Measurements from ENCODE around the gene ASIC1. TPM values are rescaled to one million over a fixed set of nuclear protein-coding genes. Genes with fewer than 3 reads are reported as not detected.
A peak's percentile ranks its signal among the peaks of the same experiment; 100 is the strongest.

ASIC1 gene
- total and polyA plus RNA-seq, 2 donors = 1.3 to 3.6 TPM

DNA sequence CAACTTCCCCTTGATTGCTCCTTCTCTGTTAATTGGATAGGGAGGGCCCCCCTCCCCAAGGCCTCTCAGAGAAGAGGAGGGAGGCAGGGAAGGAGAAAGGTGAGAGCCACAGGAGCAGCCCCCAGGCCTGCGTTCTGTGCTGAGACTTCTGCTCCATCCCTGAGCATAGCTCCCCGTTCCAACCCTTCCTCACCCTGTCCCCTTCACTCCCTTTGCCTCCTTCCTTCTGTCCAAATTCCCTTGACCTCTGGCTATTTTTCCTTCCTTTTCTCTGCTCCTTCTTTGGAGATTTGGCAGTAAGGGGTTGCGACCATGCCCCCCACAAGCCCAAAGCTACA is 788 bp upstream of the ASIC1 start:
- H3K4me3 ChIP-seq (ENCODE audit: low read length in 2 of 2) = peak overlapping the region in 1 of 2 donors; percentile 36
- H3K9me3 ChIP-seq (ENCODE audit: control insufficient read depth in 2 of 2, insufficient read depth in 1 of 2, low read length in 1 of 2) = peaks cover 0 to 6% of the 10 kb centered on the region in 2 donors
- 29% methylated on average over 3 of the region's 3 CpGs for WGBS
- H3K27me3 ChIP-seq (ENCODE audit: control insufficient read depth in 2 of 2, insufficient read depth in 1 of 2, low read length in 1 of 2) = peaks cover 15 to 65% of the 10 kb centered on the region in 2 donors
- DNase-seq (ENCODE audit: low read depth in 6 of 9, low spot score in 9 of 9) = no peak
- no peaks in the 10 kb centered on the region for H3K36me3 ChIP-seq (ENCODE audit: control insufficient read depth in 2 of 2, insufficient read depth in 2 of 2, low read length in 1 of 2)
- no peak overlapping the region for H3K27ac ChIP-seq (ENCODE audit: low read depth in 1 of 2, low read length in 1 of 2)
- H3K4me1 ChIP-seq (ENCODE audit: control insufficient read depth in 2 of 2, insufficient read depth in 2 of 2, low read length in 2 of 2) = peaks cover 24 to 56% of the 10 kb centered on the region in 2 donors

DNA sequence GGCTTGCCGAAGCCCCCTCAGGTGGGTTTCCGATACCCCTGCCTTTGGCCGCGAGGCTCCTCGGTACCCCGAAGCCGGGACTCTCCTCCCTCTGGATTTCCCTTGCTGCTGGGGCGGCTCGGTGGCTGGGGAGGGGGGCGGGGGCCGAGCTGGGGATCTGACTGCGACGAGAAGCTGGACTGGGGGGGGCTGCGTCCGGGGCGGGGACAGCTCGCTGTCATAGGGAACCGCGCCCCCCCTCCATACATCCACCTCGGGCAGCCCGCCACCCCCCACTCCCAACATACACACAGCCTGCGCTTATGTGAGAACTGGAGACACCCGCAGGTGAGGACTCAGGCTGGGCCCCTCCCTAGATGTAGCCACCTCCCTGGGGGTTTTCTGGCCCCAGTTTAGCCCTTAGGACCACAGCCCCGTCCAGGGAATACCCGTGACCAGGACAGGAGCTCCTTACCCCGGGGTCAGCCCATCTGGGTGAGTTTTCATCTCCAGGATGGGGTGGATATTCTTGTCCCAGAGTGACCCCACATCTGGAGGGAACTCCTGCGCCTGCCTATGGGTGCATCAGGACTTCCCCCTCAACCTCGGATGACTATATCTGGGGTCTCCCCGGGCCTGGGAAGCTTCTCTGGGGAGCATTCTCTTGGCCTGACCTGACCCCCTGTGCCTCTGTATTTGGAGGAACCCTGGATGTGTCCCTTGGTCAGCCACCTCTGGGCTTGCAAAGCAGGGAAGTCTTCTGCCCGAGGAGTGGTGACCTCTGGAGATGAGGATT is 687 bp downstream of the ASIC1 start:
- Histone ChIP-seq H3K9me3 (ENCODE audit: control insufficient read depth in 2 of 2, insufficient read depth in 1 of 2, low read length in 1 of 2) (peaks cover 0 to 6% of the 10 kb centered on the region in 2 donors), H3K4me3 (ENCODE audit: low read length in 2 of 2) (peak overlapping the region; percentile 39 to 63), H3K27me3 (ENCODE audit: control insufficient read depth in 2 of 2, insufficient read depth in 1 of 2, low read length in 1 of 2) (peaks cover 13 to 50% of the 10 kb centered on the region in 2 donors), H3K36me3 (ENCODE audit: control insufficient read depth in 2 of 2, insufficient read depth in 2 of 2, low read length in 1 of 2) (no peaks in the 10 kb centered on the region), H3K4me1 (ENCODE audit: control insufficient read depth in 2 of 2, insufficient read depth in 2 of 2, low read length in 2 of 2) (peaks cover 39 to 71% of the 10 kb centered on the region in 2 donors), H3K27ac (ENCODE audit: low read depth in 1 of 2, low read length in 1 of 2) (peak overlapping the region; percentile 58 to 71)
- peak in 1 of 9 donors; percentile 27 for DNase-seq (ENCODE audit: low read depth in 6 of 9, low spot score in 9 of 9)
- 24% methylated on average over 30 of the region's 30 CpGs for WGBS

DNA sequence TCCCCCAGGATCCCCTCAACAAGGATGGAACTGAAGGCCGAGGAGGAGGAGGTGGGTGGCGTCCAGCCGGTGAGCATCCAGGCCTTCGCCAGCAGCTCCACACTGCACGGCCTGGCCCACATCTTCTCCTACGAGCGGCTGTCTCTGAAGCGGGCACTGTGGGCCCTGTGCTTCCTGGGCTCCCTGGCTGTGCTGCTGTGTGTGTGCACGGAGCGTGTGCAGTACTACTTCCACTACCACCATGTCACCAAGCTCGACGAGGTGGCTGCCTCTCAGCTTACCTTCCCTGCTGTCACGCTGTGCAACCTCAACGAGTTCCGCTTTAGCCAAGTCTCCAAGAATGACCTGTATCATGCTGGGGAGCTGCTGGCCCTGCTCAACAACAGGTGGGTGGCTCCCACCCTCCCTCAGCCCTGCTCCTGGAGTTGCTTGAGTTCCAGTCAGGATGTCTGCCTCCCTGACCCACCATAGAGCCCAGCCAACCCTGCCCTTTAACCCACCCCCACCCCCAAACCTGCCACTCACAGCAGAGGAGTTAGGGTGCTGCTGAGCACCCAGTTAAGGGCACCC is 1.4 kb downstream of the ASIC1 start:
- no peak overlapping the region for H3K4me3 ChIP-seq (ENCODE audit: low read length in 2 of 2)
- peaks cover 45 to 79% of the 10 kb centered on the region in 2 donors for H3K4me1 ChIP-seq (ENCODE audit: control insufficient read depth in 2 of 2, insufficient read depth in 2 of 2, low read length in 2 of 2)
- H3K27ac ChIP-seq (ENCODE audit: low read depth in 1 of 2, low read length in 1 of 2) = peak overlapping the region; percentile 58 to 71
- H3K36me3 ChIP-seq (ENCODE audit: control insufficient read depth in 2 of 2, insufficient read depth in 2 of 2, low read length in 1 of 2) = no peaks in the 10 kb centered on the region
- WGBS = 87% methylated on average over 15 of the region's 15 CpGs
- peak in 1 of 9 donors; percentile 47 for DNase-seq (ENCODE audit: low read depth in 6 of 9, low spot score in 9 of 9)
- H3K9me3 ChIP-seq (ENCODE audit: control insufficient read depth in 2 of 2, insufficient read depth in 1 of 2, low read length in 1 of 2) = peaks cover 0 to 6% of the 10 kb centered on the region in 2 donors
- peaks cover 13 to 43% of the 10 kb centered on the region in 2 donors for H3K27me3 ChIP-seq (ENCODE audit: control insufficient read depth in 2 of 2, insufficient read depth in 1 of 2, low read length in 1 of 2)

DNA sequence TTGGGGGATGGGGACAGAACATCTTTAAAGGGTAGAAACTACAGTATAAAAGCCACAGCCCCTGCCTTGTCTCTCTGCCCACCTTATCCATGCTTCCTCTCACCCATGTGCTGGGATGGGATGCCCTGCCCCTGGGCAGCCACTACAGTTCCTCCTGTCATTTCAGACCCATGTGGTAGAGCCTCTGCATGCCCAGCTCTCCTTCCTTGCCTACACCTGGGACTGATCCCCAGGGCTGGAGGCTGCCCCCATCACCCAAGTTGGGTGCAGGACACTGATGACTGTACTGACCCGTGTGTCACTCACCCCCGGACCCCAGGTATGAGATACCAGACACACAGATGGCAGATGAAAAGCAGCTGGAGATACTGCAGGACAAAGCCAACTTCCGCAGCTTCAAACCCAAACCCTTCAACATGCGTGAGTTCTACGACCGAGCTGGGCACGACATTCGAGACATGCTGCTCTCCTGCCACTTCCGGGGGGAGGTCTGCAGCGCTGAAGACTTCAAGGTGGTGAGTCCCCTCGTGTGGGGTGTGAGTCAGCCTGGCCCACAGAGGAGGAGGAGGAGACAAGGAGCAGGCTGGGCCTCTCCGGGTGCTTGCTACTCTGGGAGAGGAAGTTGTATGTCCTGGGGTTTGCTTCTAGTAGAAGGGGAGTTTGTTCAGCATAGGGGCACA is 2.2 kb downstream of the ASIC1 start:
- 18% methylated on average over 12 of the region's 12 CpGs for WGBS
- peak overlapping the region; percentile 71 to 87 for H3K27ac ChIP-seq (ENCODE audit: low read depth in 1 of 2, low read length in 1 of 2)
- DNase-seq (ENCODE audit: low read depth in 6 of 9, low spot score in 9 of 9) = peak in 4 of 9 donors; percentile 62 to 85 (median 67)
- peaks cover 46 to 85% of the 10 kb centered on the region in 2 donors for H3K4me1 ChIP-seq (ENCODE audit: control insufficient read depth in 2 of 2, insufficient read depth in 2 of 2, low read length in 2 of 2)
- no peaks in the 10 kb centered on the region for H3K36me3 ChIP-seq (ENCODE audit: control insufficient read depth in 2 of 2, insufficient read depth in 2 of 2, low read length in 1 of 2)
- no peak overlapping the region for H3K4me3 ChIP-seq (ENCODE audit: low read length in 2 of 2)
- peaks cover 13 to 38% of the 10 kb centered on the region in 2 donors for H3K27me3 ChIP-seq (ENCODE audit: control insufficient read depth in 2 of 2, insufficient read depth in 1 of 2, low read length in 1 of 2)
- H3K9me3 ChIP-seq (ENCODE audit: control insufficient read depth in 2 of 2, insufficient read depth in 1 of 2, low read length in 1 of 2) = peaks cover 0 to 6% of the 10 kb centered on the region in 2 donors

DNA sequence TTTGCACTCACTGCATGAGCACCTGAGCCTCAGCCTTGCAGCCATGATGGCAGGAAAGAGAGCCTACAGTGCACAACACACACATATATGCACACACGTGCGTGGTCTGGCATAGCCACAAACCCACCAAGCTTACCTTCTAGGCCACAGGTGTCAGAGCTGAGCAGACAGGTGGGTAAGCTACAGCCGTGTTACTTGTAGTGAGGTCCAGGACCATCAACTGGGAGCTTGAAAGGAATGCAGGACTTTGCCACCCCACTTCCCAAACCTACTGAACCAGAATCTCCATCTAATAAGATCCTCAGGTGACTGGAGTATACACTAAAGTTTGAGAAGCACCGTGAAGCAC is 2.7 kb downstream of the ASIC1 start:
- H3K4me3 ChIP-seq (ENCODE audit: low read length in 2 of 2) = no peak overlapping the region
- no peaks in the 10 kb centered on the region for H3K36me3 ChIP-seq (ENCODE audit: control insufficient read depth in 2 of 2, insufficient read depth in 2 of 2, low read length in 1 of 2)
- peaks cover 46 to 85% of the 10 kb centered on the region in 2 donors for H3K4me1 ChIP-seq (ENCODE audit: control insufficient read depth in 2 of 2, insufficient read depth in 2 of 2, low read length in 2 of 2)
- peak overlapping the region; percentile 71 to 87 for H3K27ac ChIP-seq (ENCODE audit: low read depth in 1 of 2, low read length in 1 of 2)
- WGBS = 29% methylated on average over 4 of the region's 4 CpGs
- DNase-seq (ENCODE audit: low read depth in 6 of 9, low spot score in 9 of 9) = no peak
- H3K9me3 ChIP-seq (ENCODE audit: control insufficient read depth in 2 of 2, insufficient read depth in 1 of 2, low read length in 1 of 2) = peaks cover 0 to 6% of the 10 kb centered on the region in 2 donors
- peaks cover 13 to 35% of the 10 kb centered on the region in 2 donors for H3K27me3 ChIP-seq (ENCODE audit: control insufficient read depth in 2 of 2, insufficient read depth in 1 of 2, low read length in 1 of 2)

DNA sequence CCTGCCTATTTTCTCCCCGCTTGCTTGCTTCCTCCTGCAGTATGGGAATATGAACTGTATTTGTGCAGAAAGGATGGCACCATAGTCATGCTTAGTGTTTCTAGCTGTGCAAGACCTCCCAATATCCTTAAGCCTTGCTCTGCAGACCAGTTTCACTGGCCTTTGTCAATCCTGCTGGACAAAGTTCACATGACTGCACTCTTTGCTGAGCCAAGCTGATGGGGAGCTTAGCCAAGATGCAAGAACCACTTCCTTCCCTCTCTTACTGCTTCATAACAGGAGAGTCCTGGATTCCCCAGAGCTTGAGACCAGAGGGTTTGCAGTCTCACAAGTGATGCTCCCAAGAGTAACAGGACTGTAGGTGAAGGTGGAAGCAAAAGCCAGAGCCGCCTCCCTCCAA is 3.8 kb downstream of the ASIC1 start:
- WGBS = 99% methylated on average over 2 of the region's 2 CpGs
- no peak overlapping the region for H3K27ac ChIP-seq (ENCODE audit: low read depth in 1 of 2, low read length in 1 of 2)
- DNase-seq (ENCODE audit: low read depth in 6 of 9, low spot score in 9 of 9) = no peak
- peaks cover 46 to 82% of the 10 kb centered on the region in 2 donors for H3K4me1 ChIP-seq (ENCODE audit: control insufficient read depth in 2 of 2, insufficient read depth in 2 of 2, low read length in 2 of 2)
- no peaks in the 10 kb centered on the region for H3K36me3 ChIP-seq (ENCODE audit: control insufficient read depth in 2 of 2, insufficient read depth in 2 of 2, low read length in 1 of 2)
- H3K27me3 ChIP-seq (ENCODE audit: control insufficient read depth in 2 of 2, insufficient read depth in 1 of 2, low read length in 1 of 2) = peaks cover 11 to 27% of the 10 kb centered on the region in 2 donors
- H3K4me3 ChIP-seq (ENCODE audit: low read length in 2 of 2) = no peak overlapping the region
- H3K9me3 ChIP-seq (ENCODE audit: control insufficient read depth in 2 of 2, insufficient read depth in 1 of 2, low read length in 1 of 2) = peaks cover 0 to 2% of the 10 kb centered on the region in 2 donors

DNA sequence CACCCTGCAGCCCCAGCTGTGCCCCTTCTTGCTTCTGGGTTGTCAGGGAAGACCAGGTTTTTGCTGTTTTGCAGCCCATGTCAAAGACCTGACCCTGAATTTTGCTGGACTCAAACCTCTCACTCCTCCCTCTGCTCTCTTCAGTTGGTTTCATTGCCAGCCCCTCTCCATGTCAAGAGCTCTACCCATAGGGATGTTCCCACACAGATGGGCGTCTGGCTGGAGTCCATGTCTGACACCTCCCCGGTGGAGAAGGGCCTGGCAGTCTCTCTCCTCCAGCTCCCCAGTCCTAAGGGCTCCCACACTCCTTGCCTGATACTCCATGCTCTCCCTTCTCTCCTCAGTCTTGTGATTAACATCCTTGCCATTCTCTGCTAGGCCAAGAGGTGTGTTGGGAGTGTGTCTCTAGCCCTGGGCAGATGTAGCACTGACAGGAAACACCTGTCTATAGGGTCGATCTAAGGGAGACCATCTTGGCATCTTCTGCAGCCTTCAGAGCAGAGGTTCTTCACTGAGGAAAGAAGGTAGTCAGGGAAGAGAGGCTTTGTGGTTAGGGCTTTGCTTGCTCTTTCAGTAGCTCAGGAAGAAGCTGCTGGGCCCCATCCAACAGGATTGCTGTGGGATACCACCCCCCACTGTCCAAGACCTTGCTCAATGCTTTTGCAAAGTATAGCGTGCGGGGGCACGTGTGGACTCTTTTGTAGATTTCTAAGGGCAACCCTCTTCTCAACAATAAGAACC is 4.7 kb downstream of the ASIC1 start:
- no peaks in the 10 kb centered on the region for H3K9me3 ChIP-seq (ENCODE audit: control insufficient read depth in 2 of 2, insufficient read depth in 1 of 2, low read length in 1 of 2)
- WGBS = 42% methylated on average over 6 of the region's 6 CpGs
- H3K36me3 ChIP-seq (ENCODE audit: control insufficient read depth in 2 of 2, insufficient read depth in 2 of 2, low read length in 1 of 2) = no peaks in the 10 kb centered on the region
- peak in 4 of 9 donors; percentile 54 to 82 (median 60) for DNase-seq (ENCODE audit: low read depth in 6 of 9, low spot score in 9 of 9)
- H3K4me3 ChIP-seq (ENCODE audit: low read length in 2 of 2) = no peak overlapping the region
- H3K4me1 ChIP-seq (ENCODE audit: control insufficient read depth in 2 of 2, insufficient read depth in 2 of 2, low read length in 2 of 2) = peaks cover 43 to 72% of the 10 kb centered on the region in 2 donors
- peaks cover 3 to 18% of the 10 kb centered on the region in 2 donors for H3K27me3 ChIP-seq (ENCODE audit: control insufficient read depth in 2 of 2, insufficient read depth in 1 of 2, low read length in 1 of 2)
- H3K27ac ChIP-seq (ENCODE audit: low read depth in 1 of 2, low read length in 1 of 2) = peak overlapping the region in 1 of 2 donors; percentile 71

DNA sequence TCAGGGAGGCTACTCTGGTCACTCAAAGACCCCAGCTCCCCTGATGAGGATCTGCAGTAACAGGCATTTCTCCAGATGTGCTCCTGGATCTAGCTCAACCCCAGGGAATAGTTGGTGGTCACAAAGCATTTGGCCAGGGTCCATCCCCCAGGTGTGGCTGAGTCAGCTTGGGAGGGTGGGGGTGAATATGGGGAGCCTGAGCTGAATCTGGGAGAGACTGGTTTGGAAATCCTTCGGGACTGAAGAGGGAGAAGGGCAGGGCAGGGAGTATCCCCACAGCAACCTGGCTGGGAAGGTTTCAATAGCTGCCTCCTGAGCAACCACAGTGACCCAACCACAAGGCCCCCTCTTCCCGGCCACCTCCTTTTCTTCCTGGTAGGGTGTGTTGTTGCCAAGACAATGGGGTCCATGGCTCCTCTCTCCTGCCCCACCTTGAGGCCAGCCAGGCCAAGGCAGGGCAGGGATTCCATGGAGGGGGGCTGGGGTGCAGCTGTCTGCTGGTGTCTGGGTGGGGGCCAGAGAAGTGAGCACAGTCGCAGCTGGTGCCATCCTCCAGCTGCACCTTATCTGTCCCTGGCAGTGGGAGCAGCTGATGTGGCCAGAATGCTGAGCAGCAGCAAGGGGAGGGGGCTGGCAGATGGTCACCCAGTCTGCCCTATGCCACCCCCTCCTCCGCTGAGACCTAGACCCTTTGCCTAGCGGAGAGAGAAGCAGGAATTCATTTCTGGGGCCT is 5.5 kb downstream of the ASIC1 start:
- peaks cover 43 to 68% of the 10 kb centered on the region in 2 donors for H3K4me1 ChIP-seq (ENCODE audit: control insufficient read depth in 2 of 2, insufficient read depth in 2 of 2, low read length in 2 of 2)
- no peaks in the 10 kb centered on the region for H3K9me3 ChIP-seq (ENCODE audit: control insufficient read depth in 2 of 2, insufficient read depth in 1 of 2, low read length in 1 of 2)
- peak in 3 of 9 donors; percentile 39 to 66 (median 46) for DNase-seq (ENCODE audit: low read depth in 6 of 9, low spot score in 9 of 9)
- H3K4me3 ChIP-seq (ENCODE audit: low read length in 2 of 2) = no peak overlapping the region
- 51% methylated on average over 5 of the region's 5 CpGs for WGBS
- peak overlapping the region in 1 of 2 donors; percentile 71 for H3K27ac ChIP-seq (ENCODE audit: low read depth in 1 of 2, low read length in 1 of 2)
- H3K27me3 ChIP-seq (ENCODE audit: control insufficient read depth in 2 of 2, insufficient read depth in 1 of 2, low read length in 1 of 2) = peaks cover 3 to 11% of the 10 kb centered on the region in 2 donors
- no peaks in the 10 kb centered on the region for H3K36me3 ChIP-seq (ENCODE audit: control insufficient read depth in 2 of 2, insufficient read depth in 2 of 2, low read length in 1 of 2)
